Measurements from ENCODE around the gene FRG2C.
"Not testable (repeated sequence)": the region's sequence is repeated elsewhere in the genome, so short reads cannot be mapped to it uniquely, and the experiment has no call there.

Gene FRG2C

DNA sequence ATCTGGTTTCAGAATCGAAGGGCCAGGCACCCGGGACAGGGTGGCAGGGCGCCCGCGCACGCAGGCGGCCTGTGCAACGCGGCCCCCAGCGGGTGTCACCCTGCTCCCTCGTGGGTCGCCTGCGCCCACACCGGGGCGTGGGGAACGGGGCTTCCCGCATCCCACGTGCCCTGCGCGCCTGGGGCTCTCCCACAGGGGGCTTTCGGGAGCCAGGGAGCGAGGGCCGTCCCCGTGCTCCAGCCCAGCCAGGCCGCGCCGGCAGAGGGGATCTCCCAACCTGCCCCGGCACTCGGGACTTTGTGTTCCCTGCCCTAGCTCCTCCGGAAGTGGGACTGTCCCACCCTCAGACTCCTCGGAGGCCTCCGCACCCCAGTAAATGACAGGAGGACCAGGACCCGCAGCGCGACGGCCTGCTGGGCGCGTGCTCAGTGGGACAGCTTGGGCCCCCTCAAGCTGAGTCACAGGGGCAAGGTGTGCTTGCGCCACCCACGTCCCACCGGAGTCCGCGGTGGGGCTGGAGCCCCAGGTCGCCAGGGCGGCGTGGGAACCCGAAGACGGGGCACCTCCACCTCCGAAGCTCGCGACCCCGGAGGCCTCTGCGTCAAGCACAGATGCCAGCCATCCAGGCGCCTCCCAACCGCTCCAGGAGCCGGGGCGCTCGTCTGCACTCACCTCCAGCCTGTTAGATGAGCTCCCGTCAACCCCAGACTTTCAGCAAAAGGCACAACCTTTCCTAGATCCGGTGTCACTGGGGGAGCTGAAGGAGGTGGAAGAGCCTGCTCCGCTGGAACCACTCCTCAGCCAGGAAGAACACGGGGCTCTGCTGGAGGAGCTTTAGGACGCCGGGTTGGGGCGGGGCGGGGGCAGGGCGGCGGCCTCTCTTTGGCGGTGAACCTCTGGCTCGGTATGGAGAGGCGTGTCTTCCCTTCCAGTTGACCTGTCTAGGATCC is 5.5 kb downstream of the FRG2C start:
- not testable (repeated sequence) for DNase-seq

- DNase-seq, result not testable (repeated sequence)
Observed at GRCh38 chr3:75670298-75671286, 6.5 kb downstream of the FRG2C start.

- DNase-seq, result not testable (repeated sequence)
Observed at GRCh38 chr3:75671287-75672139, 7.4 kb downstream of the FRG2C start.

GRCh38 chr3:75672140-75672775 is 8.1 kb downstream of the FRG2C start:
- DNase-seq, result not testable (repeated sequence)

GRCh38 chr3:75683965-75684364 is 19.8 kb downstream of the FRG2C start:
- not testable (repeated sequence) for DNase-seq

DNA sequence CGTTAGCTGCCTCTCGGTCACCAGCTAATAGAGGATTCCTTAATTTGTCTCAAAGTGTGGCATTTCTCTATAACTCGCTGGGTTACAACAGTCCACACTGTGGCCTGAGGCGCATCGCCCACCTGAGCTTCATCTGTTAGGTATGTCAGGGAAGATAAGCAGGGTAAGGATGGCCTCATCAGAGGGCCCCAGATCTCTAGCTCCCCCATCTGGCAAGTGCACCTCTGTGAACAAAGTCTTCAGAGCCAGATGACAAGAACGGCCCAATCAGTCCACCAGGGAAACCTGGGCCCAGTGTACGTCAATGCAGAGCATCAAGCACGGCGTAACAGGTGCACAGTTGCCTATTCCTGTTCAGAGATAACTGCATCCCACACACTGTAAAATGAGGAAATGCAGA is 23.2 kb downstream of the FRG2C start:
- no peak for DNase-seq

- DNase-seq, result no peak
Observed at GRCh38 chr3:75692061-75692460, 27.9 kb downstream of the FRG2C start.
